Neuron (in vitro differentiated cells): Measurements from ENCODE around the gene ATP5PB.

Experiments
- H2AFZ ChIP-seq: one replicate; pipeline ENCODE4 v1.6.1; 2013; ENCODE audit warnings: low read depth, mild to moderate bottlenecking, inconsistent platforms, low read length, moderate library complexity
- H3K27me3 ChIP-seq: one replicate; pipeline ENCODE4 v1.6.1; 2013; ENCODE audit warnings: low read length; ENCODE audit not compliant: insufficient read depth
- H3K36me3 ChIP-seq: one replicate; pipeline ENCODE4 v1.6.1; 2013; ENCODE audit warnings: low read length; ENCODE audit not compliant: insufficient read depth
- H3K4me1 ChIP-seq: one replicate; pipeline ENCODE4 v1.6.1; 2013; ENCODE audit warnings: low read length; ENCODE audit not compliant: insufficient read depth
- H3K4me3 ChIP-seq: 2 replicates; pipeline ENCODE4 v1.5.1; 2013; ENCODE audit warnings: mild to moderate bottlenecking, low read length, moderate library complexity
- H3K9me3 ChIP-seq: one replicate; pipeline ENCODE4 v1.6.1; 2013; ENCODE audit warnings: low read length

Gene ATP5PB, protein sequence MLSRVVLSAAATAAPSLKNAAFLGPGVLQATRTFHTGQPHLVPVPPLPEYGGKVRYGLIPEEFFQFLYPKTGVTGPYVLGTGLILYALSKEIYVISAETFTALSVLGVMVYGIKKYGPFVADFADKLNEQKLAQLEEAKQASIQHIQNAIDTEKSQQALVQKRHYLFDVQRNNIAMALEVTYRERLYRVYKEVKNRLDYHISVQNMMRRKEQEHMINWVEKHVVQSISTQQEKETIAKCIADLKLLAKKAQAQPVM

DNA sequence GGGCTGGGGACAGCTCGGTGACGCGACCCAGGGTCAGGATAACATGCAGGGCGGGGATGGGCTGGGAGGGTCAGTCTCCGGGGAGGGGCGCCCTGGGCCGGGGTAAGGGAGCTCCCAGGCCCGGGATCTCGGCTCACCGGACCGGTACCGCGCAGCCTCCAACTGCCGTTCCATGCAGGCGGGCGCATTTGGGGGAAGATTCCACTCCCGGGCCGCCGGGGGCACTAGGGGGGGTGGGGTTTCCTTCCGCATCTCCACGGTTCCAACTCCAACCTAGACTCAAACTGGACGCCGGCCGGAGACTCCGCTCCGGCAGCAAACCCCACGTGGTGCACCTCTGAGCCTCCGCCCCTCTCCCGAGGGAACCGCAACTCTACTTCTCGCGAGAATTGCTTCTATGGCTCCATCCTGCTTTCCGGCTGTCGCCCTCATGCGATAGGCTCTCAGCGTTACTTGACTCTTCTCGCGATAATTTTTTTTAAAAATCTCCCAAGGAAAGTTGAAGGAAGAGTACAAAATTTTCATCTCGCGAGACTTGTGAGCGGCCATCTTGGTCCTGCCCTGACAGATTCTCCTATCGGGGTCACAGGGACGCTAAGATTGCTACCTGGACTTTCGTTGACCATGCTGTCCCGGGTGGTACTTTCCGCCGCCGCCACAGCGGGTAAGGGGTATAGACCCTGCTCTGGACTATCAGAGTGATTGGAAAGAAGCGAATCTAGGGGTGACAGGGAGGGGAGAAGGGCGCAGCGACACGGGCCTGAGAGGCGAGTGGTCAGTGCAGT is at the start of gene ATP5PB, which contains the start of gene WDR77:
ATP5PB (plus strand) TSS at position 547 of the 785 bp plus-strand sequence; CDS start at position 625, 78 bp downstream.
WDR77 (minus strand) TSS at position 339 of the 785 bp plus-strand sequence; CDS start at position 252, 87 bp downstream.
- H3K9me3 ChIP-seq, result no peaks in the 10 kb centered on the region

DNA sequence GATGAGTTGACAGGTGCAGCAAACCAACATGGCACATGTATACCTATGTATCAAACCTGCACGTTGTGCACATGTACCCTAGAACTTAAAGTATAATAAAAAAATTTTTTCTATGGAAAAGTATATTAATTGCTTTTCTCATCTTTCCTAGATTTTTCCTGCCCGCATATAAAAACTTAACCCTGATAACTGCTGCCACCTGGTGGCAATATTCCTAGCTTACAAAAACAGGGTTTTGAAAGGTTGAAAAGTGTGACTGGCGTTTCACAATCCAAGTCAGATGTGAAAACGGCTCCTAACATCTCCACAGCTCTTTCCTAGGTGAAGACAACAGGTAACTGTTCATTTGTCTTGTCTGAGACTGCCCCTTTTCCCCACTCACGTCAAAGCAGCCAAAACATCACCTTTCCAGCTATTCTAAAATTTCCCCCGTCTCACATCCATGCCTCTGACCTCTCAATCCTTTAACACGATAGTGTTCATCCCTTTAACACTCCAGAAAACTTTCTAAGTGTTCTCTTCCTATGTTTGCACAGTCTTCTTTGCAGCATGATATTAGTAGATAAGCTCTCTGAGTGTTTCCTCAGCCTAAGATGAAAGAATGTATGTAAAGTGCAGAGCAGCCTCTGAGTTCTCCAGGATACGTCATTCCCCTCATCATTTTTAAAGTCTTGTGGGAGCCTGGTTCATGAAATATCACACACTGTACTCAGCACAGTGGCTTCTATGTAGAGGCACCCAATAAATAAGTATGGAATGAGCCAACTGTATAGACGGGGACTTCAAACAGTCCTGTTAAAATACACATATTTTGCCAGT is 49.3 kb upstream of the ATP5PB start:
- H3K9me3 ChIP-seq, result no peaks in the 10 kb centered on the region
- no peak overlapping the region for H3K4me3 ChIP-seq
- no peaks in the 10 kb centered on the region for H3K4me1 ChIP-seq
- no peak overlapping the region for H2AFZ ChIP-seq
- H3K27me3 ChIP-seq, result peaks cover 3% of the 10 kb centered on the region
- H3K36me3 ChIP-seq, result no peaks in the 10 kb centered on the region

More for the DNA sequence above, at the start of gene ATP5PB, which contains the start of gene WDR77:
- no peaks in the 10 kb centered on the region for H3K27me3 ChIP-seq
- H3K4me1 ChIP-seq, result peaks cover 23% of the 10 kb centered on the region
- peak within 1 kb of the TSS; percentile 95 for H3K4me3 ChIP-seq
- H3K36me3 ChIP-seq, result peaks cover 44% of the 10 kb centered on the region
- H2AFZ ChIP-seq, result peak within 1 kb of the TSS; percentile 71

DNA sequence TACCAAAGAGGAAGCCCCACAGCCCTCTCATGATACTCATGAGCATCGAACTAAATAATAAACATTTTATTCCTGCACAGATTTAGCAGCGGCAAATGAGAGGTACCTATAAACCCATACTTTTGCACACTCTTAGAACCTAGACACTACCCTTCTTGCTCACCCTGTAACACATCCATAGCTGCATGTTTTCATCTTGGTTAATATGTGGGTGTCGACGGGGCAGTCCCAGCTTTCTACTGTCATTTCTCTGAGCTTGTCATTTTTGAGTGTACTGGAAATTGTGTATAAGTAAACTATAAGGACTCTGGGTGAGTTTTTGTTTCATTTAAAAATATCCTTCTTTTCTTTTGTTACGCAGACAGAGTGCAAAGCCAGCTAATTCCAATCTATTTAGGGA is 47.2 kb upstream of the ATP5PB start:
- Histone ChIP-seq H3K27me3 (peaks cover 12% of the 10 kb centered on the region), H3K36me3 (no peaks in the 10 kb centered on the region), H3K4me1 (no peaks in the 10 kb centered on the region), H3K9me3 (no peaks in the 10 kb centered on the region), H3K4me3 (no peak overlapping the region), H2AFZ (no peak overlapping the region)

DNA sequence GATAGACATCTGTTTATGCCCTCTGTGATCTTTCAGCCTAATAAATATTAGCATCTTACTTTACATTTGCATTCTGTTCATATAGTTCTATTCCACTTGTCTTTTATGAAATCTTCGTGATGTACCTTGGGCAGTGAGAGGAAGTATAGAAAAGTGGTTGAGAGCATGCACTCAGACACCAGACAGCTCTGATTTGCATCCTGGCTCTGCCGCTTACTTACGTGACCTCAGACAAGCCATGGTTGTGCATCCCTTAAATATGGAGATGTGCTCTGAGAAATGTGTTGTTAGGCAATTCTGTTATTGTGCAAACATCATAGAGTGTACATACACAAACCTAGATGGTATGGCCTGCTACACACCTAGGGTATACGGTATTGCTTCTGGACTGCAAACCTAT is 44.7 kb upstream of the ATP5PB start:
- Histone ChIP-seq H3K36me3 (no peaks in the 10 kb centered on the region), H3K4me3 (no peak overlapping the region), H3K27me3 (peaks cover 19% of the 10 kb centered on the region), H3K4me1 (no peaks in the 10 kb centered on the region), H3K9me3 (no peaks in the 10 kb centered on the region), H2AFZ (no peak overlapping the region)

DNA sequence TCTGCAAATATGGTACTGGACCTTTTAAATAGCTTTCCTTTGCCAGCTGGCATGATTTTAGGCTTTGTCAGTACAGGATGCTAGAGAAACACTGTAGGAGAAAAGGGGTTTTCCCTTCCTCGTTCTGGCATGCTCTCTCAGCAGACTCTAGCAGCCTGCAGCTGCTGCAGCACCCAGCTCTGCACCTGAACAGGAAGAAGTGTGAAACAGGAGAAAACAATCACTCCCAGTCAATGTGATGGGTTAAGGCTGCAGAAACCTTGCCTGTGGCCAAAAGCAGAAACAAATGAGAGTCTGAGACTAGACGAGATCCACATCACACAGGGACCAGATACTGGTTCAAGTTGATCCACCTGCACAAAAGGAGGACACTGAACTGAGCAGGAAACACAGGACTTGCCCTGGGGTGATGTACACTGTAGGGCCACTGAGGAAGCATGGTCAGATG is 42.9 kb upstream of the ATP5PB start:
- H3K9me3 ChIP-seq, result no peaks in the 10 kb centered on the region
- no peak overlapping the region for H3K4me3 ChIP-seq
- H2AFZ ChIP-seq, result no peak overlapping the region
- H3K36me3 ChIP-seq, result no peaks in the 10 kb centered on the region
- H3K4me1 ChIP-seq, result no peaks in the 10 kb centered on the region
- peaks cover 19% of the 10 kb centered on the region for H3K27me3 ChIP-seq

DNA sequence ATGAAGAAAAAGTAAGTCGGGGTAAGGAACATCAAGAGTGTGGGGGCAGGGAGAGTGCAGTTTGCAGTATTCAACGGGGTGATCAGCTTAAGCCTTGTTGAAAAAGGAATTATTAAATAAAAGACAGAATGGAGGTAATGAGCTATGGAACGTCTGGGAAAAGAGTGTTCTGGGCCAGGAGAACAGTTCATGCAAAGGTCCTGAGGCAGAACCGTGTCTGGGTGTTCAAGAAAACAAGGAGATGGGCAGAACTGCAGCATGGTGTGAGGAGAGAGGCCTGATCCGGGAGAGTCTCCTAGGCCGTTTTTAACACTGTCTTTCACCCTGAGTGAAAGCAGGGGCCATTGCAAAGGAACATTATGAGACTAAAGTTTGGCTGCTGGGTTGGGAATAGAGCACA is 42.0 kb upstream of the ATP5PB start:
- Histone ChIP-seq H3K4me3 (no peak overlapping the region), H2AFZ (no peak overlapping the region), H3K9me3 (no peaks in the 10 kb centered on the region), H3K27me3 (peaks cover 16% of the 10 kb centered on the region), H3K4me1 (no peaks in the 10 kb centered on the region), H3K36me3 (no peaks in the 10 kb centered on the region)

DNA sequence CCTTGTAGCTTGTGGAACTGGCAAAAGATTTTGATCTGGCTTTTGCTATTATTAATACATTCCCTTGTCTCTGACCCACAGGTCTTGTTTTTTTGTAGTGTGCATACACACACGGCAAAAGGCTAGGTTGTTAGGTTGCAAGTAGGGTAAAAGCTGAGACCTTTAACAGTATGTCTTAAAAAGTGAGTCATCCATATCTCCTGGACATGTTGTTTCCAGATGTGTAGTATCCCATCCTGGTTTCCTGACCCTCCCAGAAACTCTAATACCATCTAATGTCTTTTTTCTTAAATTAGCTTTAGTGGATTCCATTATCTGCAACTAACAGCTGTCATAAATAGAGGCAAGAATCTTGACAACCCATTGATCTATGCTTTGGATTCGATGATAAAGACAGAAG is 36.4 kb upstream of the ATP5PB start:
- no peak overlapping the region for H3K4me3 ChIP-seq
- H3K36me3 ChIP-seq, result no peaks in the 10 kb centered on the region
- H3K9me3 ChIP-seq, result no peaks in the 10 kb centered on the region
- no peaks in the 10 kb centered on the region for H3K4me1 ChIP-seq
- no peaks in the 10 kb centered on the region for H3K27me3 ChIP-seq
- no peak overlapping the region for H2AFZ ChIP-seq

DNA sequence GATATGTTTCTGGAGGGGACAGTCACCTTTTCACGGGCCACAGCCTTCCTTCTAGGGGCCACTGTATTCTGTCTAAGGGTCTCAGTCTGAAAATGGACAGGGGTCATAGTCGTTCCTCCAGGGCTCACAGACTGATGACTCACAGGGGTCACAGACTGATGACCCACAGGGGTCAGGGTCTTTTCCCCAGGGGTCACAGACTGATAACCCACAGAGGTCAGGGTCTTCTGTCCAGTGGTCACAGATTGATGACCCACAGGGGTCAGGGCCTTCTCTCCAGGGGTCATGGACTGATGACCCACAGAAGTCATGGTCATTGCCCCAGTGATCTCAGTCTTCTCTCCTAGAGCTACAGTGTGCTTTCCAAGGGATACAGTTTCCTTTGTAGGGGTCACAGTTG is 34.5 kb upstream of the ATP5PB start:
- no peaks in the 10 kb centered on the region for H3K4me1 ChIP-seq

DNA sequence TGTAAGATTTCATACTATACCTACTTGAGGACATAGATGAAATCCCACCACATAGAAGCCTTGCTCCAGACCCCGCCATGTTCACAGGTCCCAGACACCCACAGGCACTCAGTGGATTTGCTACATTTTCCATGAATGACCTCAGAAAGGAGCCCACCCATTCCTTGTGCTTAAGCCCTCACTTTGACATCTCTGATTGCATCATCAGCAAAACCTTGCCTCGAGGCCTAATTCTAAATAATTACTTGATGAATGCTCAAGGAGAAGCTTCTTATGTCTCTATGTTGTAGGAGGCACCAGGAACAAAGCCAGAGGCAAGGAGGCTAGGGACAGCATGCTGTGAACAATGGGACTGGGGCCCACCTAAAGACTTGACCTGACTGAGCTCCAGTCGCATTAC is 33.8 kb upstream of the ATP5PB start:
- H3K4me1 ChIP-seq, result no peaks in the 10 kb centered on the region
- no peak overlapping the region for H2AFZ ChIP-seq
- no peak overlapping the region for H3K4me3 ChIP-seq
- H3K36me3 ChIP-seq, result no peaks in the 10 kb centered on the region
- H3K9me3 ChIP-seq, result no peaks in the 10 kb centered on the region
- no peaks in the 10 kb centered on the region for H3K27me3 ChIP-seq

More for the DNA sequence above, 34.5 kb upstream of the ATP5PB start:
- no peaks in the 10 kb centered on the region for H3K36me3 ChIP-seq
- H2AFZ ChIP-seq, result no peak overlapping the region
- H3K27me3 ChIP-seq, result no peaks in the 10 kb centered on the region
- no peaks in the 10 kb centered on the region for H3K9me3 ChIP-seq
- no peak overlapping the region for H3K4me3 ChIP-seq

DNA sequence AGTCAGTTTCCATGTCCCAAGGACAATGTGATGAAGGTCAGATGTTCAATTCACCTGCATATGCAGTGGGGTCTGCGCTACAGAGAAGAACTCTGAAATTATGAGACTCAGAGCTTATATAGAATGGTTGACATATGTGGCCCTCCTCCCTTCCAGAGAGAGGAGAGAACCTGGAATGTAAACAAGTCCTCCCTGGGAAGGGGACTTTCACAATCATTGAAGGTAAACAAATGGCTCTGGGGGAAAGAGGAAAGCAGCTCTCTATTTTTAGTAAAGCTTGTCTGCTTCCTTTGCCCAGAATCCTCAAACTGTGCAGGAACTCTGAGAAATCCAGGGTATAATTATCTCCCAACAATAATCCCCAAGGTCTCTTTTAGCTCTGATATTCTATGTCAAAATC is 31.5 kb upstream of the ATP5PB start:
- H3K9me3 ChIP-seq, result no peaks in the 10 kb centered on the region
- no peak overlapping the region for H3K4me3 ChIP-seq
- H3K36me3 ChIP-seq, result no peaks in the 10 kb centered on the region
- H2AFZ ChIP-seq, result no peak overlapping the region
- no peaks in the 10 kb centered on the region for H3K4me1 ChIP-seq
- no peaks in the 10 kb centered on the region for H3K27me3 ChIP-seq

DNA sequence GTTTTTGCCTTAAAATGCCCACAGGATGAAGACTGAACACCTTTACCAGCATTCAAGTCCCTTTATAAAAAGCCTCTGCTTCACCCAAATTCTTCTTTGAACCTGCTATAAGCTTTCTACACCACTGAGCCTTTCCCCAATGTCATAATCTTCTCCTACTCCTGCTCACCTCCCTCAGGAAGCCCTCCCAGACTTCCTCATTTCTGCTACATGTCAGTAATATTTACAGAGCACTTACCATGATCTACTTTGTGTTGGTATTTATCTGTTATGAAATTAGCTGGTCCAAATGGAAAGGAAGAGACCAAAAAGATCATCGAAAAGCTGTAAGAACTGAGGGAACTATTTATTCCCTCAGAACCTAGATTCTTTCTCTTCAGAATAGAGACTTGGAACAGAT is 30.2 kb upstream of the ATP5PB start:
- no peak overlapping the region for H2AFZ ChIP-seq
- H3K27me3 ChIP-seq, result no peaks in the 10 kb centered on the region
- no peaks in the 10 kb centered on the region for H3K9me3 ChIP-seq
- H3K36me3 ChIP-seq, result no peaks in the 10 kb centered on the region
- no peak overlapping the region for H3K4me3 ChIP-seq
- H3K4me1 ChIP-seq, result no peaks in the 10 kb centered on the region

DNA sequence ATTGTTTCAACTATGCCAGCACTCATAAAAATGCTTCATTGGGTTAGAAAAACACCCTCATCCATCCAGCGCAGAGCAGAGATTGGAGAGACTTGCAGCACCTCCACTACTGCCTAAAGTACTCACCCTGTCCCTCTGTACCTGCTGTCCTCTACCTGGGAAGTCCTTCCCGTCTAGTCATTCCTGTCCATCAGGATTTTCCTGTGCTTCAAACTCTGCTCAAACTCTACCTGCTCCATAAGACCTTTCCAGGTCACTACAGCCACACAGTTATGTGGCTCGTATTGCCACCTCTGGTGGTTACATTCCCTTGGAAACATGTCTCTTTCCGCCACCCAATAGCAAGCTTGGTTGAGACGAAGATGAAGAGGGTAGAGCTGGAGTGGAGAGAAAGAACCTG is 28.9 kb upstream of the ATP5PB start:
- Histone ChIP-seq H3K4me1 (no peaks in the 10 kb centered on the region), H2AFZ (no peak overlapping the region), H3K27me3 (peaks cover 4% of the 10 kb centered on the region), H3K4me3 (no peak overlapping the region), H3K36me3 (no peaks in the 10 kb centered on the region), H3K9me3 (no peaks in the 10 kb centered on the region)
